Uterus (tissue), 2 donors: Measurements from ENCODE around the gene BBS5.

Experiments
- CTCF ChIP-seq, 4 experiments: fragments of 200-600 bp in 2 of 4; fragments of 450-650 bp in 2 of 4; sonication (generic) in 2 of 4; IDR thresholded peaks; one replicate each; pipeline ENCODE4 v1.5.1; 2016 to 2019; ENCODE audit warnings: antibody characterized with exemption in 4 of 4, mild to moderate bottlenecking in 2 of 4, moderate library complexity in 1 of 4
- POLR2A ChIP-seq, 2 donors: fragments of 450-650 bp; IDR thresholded peaks; one replicate each; pipeline ENCODE4 v1.6.1; 2016; ENCODE audit warnings: antibody characterized with exemption in 2 of 2, mild to moderate bottlenecking in 1 of 2, moderate library complexity in 1 of 2

DNA sequence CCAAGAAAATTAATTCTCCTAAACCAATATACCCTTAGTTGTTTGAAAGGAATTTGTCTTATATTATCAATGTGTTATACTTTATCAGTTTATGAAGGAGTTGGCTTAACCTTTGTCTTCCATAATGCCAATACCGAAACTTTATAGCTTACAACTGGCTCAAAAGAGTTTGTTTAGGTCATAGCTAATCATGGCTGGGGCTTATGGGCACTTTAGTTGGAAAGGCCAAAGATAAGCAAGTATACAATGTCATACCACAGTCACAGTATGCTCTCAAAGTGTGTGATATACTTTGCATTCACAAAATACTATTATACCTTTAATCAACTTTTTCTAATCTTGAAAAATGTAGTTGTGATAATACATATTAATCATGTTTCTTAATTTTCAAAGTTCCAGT lies 32.5 kb downstream of the BBS5 start:
- no peak for TF ChIP-seq POLR2A (IDR thresholded peaks at IDR 0.05)
- TF ChIP-seq CTCF (IDR thresholded peaks at IDR 0.05): no peak
